NCI-H1694 (cell line): ENCODE data around the gene DOK7.

Experiments
- DNase-seq: peaks from one replicate; lab custom pipeline; 2025; lab: John Stamatoyannopoulos, UW

Gene DOK7

GRCh38 chr4:3489451-3489962, 26.4 kb downstream of the DOK7 start:
- no peak for DNase-seq

GRCh38 chr4:3491681-3492405, 28.7 kb downstream of the DOK7 start:
- no peak for DNase-seq

- no peak for DNase-seq
These were observed 29.9 kb downstream of the DOK7 start for GRCh38 chr4:3492741-3493719.

- no peak for DNase-seq
These were observed 30.8 kb downstream of the DOK7 start for GRCh38 chr4:3493720-3494461.

- DNase-seq, result no peak
These were observed 31.4 kb downstream of the DOK7 start for GRCh38 chr4:3494462-3494871.

- DNase-seq, result no peak
These were observed 32.3 kb downstream of the DOK7 start for GRCh38 chr4:3495204-3495975.

- DNase-seq, result no peak
These were observed 32.9 kb downstream of the DOK7 start for GRCh38 chr4:3496021-3496420.

GRCh38 chr4:3497095-3497494, 34.0 kb downstream of the DOK7 start:
- DNase-seq, result no peak

- no peak for DNase-seq
These were observed 34.6 kb downstream of the DOK7 start for GRCh38 chr4:3497523-3498389.

- no peak for DNase-seq
These were observed 35.3 kb downstream of the DOK7 start for GRCh38 chr4:3498407-3498806.

GRCh38 chr4:3498901-3499510, 35.9 kb downstream of the DOK7 start:
- no peak for DNase-seq

GRCh38 chr4:3499710-3500109, 36.6 kb downstream of the DOK7 start:
- DNase-seq, result no peak

- DNase-seq, result no peak
These were observed 37.0 kb downstream of the DOK7 start for GRCh38 chr4:3500111-3500510.

GRCh38 chr4:3500634-3501101, 37.6 kb downstream of the DOK7 start:
- DNase-seq, result no peak

GRCh38 chr4:3501126-3501824, 38.2 kb downstream of the DOK7 start:
- DNase-seq, result no peak

GRCh38 chr4:3501825-3502425, 38.8 kb downstream of the DOK7 start:
- no peak for DNase-seq

- DNase-seq, result no peak
These were observed 40.1 kb downstream of the DOK7 start for GRCh38 chr4:3502941-3503936.

GRCh38 chr4:3505231-3505630, 42.1 kb downstream of the DOK7 start:
- no peak for DNase-seq
